IMR-90 (cell line): Measurements from ENCODE around the gene CCDC27.

Experiments used
- BHLHE40 ChIP-seq: fragments of 150-350 bp; IDR thresholded peaks from 2 replicates; pipeline ENCODE4 v1.6.1; 2016; ENCODE audit warnings: mild to moderate bottlenecking, low read depth, low read length
- CEBPB ChIP-seq: IDR thresholded peaks from 2 replicates; pipeline ENCODE4 v1.6.1; 2012; ENCODE audit warnings: low read depth, low read length, improper control_type of control experiment
- FOS ChIP-seq: fragments of 150-350 bp; IDR thresholded peaks from 2 replicates; pipeline ENCODE4 v1.6.1; 2016; ENCODE audit warnings: low read depth, low read length
- MAFK ChIP-seq: IDR thresholded peaks from 2 replicates; pipeline ENCODE4 v1.6.1; 2012; ENCODE audit warnings: low read depth, low read length, improper control_type of control experiment
- MXI1 ChIP-seq: IDR thresholded peaks from 2 replicates; pipeline ENCODE4 v1.6.1; 2012; ENCODE audit warnings: low read depth, mild to moderate bottlenecking, low read length, moderate library complexity, borderline replicate concordance
- POLR2A ChIP-seq: IDR thresholded peaks from 2 replicates; pipeline ENCODE4 v1.6.1; 2012; ENCODE audit warnings: mild to moderate bottlenecking, low read depth, low read length
- RAD21 ChIP-seq: IDR thresholded peaks from 2 replicates; pipeline ENCODE4 v1.6.1; 2012; ENCODE audit warnings: low read length, improper control_type of control experiment
- RCOR1 ChIP-seq: IDR thresholded peaks from 2 replicates; pipeline ENCODE4 v1.6.1; 2012; ENCODE audit warnings: mild to moderate bottlenecking, low read length, improper control_type of control experiment; ENCODE audit not compliant: insufficient replicate concordance
- SMC3 ChIP-seq: fragments of 150-350 bp; IDR thresholded peaks from 2 replicates; pipeline ENCODE4 v1.6.1; 2016; ENCODE audit warnings: low read depth, mild to moderate bottlenecking, antibody characterized with exemption, low read length, moderate library complexity
- TF ChIP-seq, protein P1 (sequence below): conservative IDR thresholded peaks from 2 replicates; pipeline ENCODE4 v1.5.1; 2012; ENCODE audit warnings: mild to moderate bottlenecking, low read depth, low read length, improper control_type of control experiment
- TF ChIP-seq, protein P2 (sequence below): fragments of 150-350 bp; IDR thresholded peaks from 2 replicates; pipeline ENCODE4 v1.6.1; 2017; ENCODE audit warnings: mild to moderate bottlenecking, antibody characterized with exemption, low read length, low read depth
- TF ChIP-seq, protein P3 (sequence below): fragments of 150-350 bp; IDR thresholded peaks from 2 replicates; pipeline ENCODE4 v1.6.1; 2016; ENCODE audit warnings: low read depth, mild to moderate bottlenecking, low read length, moderate library complexity, borderline replicate concordance

DNA sequence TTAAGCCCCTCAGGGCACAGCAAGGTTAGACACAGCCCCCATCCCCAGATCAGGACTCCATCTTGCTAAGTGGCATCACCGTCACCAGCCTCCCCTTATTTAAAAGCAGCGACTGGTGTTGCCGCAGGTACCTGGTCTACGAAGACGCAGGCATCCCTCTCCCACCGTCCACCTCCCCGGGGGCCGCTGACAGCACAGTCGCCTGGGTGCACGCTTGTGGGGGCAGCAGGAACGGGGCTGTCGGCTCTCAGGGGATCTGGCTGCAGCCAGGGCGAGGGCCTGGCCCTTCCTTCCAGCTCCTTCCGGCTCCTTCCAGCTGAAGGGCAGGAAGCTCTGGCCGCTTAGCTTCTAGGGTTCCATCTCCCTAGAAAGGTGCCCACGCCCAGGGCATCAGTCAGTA lies 17.6 kb upstream of the CCDC27 start:
- TF ChIP-seq, protein P1, sequence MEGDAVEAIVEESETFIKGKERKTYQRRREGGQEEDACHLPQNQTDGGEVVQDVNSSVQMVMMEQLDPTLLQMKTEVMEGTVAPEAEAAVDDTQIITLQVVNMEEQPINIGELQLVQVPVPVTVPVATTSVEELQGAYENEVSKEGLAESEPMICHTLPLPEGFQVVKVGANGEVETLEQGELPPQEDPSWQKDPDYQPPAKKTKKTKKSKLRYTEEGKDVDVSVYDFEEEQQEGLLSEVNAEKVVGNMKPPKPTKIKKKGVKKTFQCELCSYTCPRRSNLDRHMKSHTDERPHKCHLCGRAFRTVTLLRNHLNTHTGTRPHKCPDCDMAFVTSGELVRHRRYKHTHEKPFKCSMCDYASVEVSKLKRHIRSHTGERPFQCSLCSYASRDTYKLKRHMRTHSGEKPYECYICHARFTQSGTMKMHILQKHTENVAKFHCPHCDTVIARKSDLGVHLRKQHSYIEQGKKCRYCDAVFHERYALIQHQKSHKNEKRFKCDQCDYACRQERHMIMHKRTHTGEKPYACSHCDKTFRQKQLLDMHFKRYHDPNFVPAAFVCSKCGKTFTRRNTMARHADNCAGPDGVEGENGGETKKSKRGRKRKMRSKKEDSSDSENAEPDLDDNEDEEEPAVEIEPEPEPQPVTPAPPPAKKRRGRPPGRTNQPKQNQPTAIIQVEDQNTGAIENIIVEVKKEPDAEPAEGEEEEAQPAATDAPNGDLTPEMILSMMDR: no peak
- TF ChIP-seq POLR2A (no peak), FOS (no peak), BHLHE40 (no peak), MXI1 (no peak), RAD21 (no peak), SMC3 (no peak), RCOR1 (no peak), CEBPB (no peak), MAFK (no peak)
- TF ChIP-seq, protein P2, sequence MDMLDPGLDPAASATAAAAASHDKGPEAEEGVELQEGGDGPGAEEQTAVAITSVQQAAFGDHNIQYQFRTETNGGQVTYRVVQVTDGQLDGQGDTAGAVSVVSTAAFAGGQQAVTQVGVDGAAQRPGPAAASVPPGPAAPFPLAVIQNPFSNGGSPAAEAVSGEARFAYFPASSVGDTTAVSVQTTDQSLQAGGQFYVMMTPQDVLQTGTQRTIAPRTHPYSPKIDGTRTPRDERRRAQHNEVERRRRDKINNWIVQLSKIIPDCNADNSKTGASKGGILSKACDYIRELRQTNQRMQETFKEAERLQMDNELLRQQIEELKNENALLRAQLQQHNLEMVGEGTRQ: no peak
- TF ChIP-seq, protein P3, sequence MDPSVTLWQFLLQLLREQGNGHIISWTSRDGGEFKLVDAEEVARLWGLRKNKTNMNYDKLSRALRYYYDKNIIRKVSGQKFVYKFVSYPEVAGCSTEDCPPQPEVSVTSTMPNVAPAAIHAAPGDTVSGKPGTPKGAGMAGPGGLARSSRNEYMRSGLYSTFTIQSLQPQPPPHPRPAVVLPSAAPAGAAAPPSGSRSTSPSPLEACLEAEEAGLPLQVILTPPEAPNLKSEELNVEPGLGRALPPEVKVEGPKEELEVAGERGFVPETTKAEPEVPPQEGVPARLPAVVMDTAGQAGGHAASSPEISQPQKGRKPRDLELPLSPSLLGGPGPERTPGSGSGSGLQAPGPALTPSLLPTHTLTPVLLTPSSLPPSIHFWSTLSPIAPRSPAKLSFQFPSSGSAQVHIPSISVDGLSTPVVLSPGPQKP: no peak
